Esophagus (tissue), 2 donors: ENCODE data around the gene SBDS. TPM values are rescaled to one million over a fixed set of nuclear protein-coding genes. Genes with fewer than 3 reads are reported as not detected.
"Not testable (repeated sequence)": the region's sequence is repeated elsewhere in the genome, so short reads cannot be mapped to it uniquely, and the experiment has no call there.

Experiments
- H3K27ac ChIP-seq, 2 donors: one replicate each; pipeline ENCODE4 v1.5.1; 2013; ENCODE audit warnings: low read depth in 2 of 2, mild to moderate bottlenecking in 2 of 2, inconsistent platforms in 1 of 2, low read length in 1 of 2, moderate library complexity in 1 of 2
- H3K27me3 ChIP-seq, 2 donors: one replicate each; pipeline ENCODE4 v1.6.1; 2013; ENCODE audit warnings: low read length in 2 of 2, control low read depth in 1 of 2, mild to moderate bottlenecking in 1 of 2; ENCODE audit not compliant: insufficient read depth in 2 of 2, control insufficient read depth in 1 of 2
- H3K36me3 ChIP-seq, 2 donors: one replicate each; pipeline ENCODE4 v1.6.1; 2013; ENCODE audit warnings: low read length in 1 of 2; ENCODE audit not compliant: control insufficient read depth in 2 of 2, insufficient read depth in 2 of 2
- H3K4me1 ChIP-seq, 2 donors: one replicate each; pipeline ENCODE4 v1.6.1; 2013; ENCODE audit warnings: low read length in 1 of 2; ENCODE audit not compliant: control insufficient read depth in 2 of 2, insufficient read depth in 2 of 2
- H3K4me3 ChIP-seq, 2 donors: one replicate each; pipeline ENCODE4 v1.5.1; 2013; ENCODE audit warnings: low read length in 2 of 2, mild to moderate bottlenecking in 2 of 2, low read depth in 1 of 2, moderate library complexity in 1 of 2
- H3K9me3 ChIP-seq, 2 donors: one replicate each; pipeline ENCODE4 v1.6.1; 2013; ENCODE audit warnings: mild to moderate bottlenecking in 2 of 2, low read depth in 1 of 2, low read length in 1 of 2, moderate library complexity in 1 of 2; ENCODE audit not compliant: control insufficient read depth in 2 of 2, insufficient read depth in 1 of 2
- WGBS, 2 donors: extraction: QIAGEN DNeasy Blood & Tissue Kit; methylation state at CpG; one replicate each; pipeline ENCODE4 v1.1.7; 2013; 5-methylcytosine and 5-hydroxymethylcytosine counted together
- polyA plus RNA-seq, 2 donors: library from polyadenylated mRNA; stranded (reverse); fragments of 200-250 nt; gene quantifications; one replicate each; pipeline ENCODE4 v1.2.3, GENCODE V29; 2013
- donor health status: healthy with polysubstance abuse.
- donor health status: Bipolar disorder and iron deficiency.

Gene SBDS
- polyA plus RNA-seq, 2 donors: 76.2 to 114 TPM

DNA sequence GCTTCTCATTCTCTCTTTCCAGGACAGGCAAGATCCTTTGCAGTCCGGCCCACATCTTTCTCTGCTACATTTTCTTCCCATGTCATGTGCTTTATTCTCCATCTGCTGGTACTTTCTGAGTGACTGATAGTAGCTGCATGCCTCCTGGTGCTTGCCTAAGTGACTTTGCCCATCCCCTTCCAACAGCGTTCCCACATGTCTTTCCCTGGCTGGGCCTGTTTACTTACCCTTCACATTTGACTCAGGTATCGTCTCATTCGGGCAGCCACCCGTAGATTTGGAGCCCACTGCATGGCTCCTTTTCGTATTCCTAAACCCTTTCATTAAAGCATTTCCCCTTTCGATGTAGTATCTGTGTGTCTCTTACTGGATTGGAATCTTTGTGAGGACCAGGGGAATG, 25.9 kb upstream of the SBDS start:
- WGBS, 2 donors: 88 to 92% methylated on average over 7 of the region's 7 CpGs
- Histone ChIP-seq H3K36me3 (peaks cover 7 to 8% of the 10 kb centered on the region in 2 donors), H3K9me3 (no peaks in the 10 kb centered on the region), H3K27me3 (no peaks in the 10 kb centered on the region), H3K4me3 (no peak overlapping the region), H3K27ac (no peak overlapping the region), H3K4me1 (no peaks in the 10 kb centered on the region)

DNA sequence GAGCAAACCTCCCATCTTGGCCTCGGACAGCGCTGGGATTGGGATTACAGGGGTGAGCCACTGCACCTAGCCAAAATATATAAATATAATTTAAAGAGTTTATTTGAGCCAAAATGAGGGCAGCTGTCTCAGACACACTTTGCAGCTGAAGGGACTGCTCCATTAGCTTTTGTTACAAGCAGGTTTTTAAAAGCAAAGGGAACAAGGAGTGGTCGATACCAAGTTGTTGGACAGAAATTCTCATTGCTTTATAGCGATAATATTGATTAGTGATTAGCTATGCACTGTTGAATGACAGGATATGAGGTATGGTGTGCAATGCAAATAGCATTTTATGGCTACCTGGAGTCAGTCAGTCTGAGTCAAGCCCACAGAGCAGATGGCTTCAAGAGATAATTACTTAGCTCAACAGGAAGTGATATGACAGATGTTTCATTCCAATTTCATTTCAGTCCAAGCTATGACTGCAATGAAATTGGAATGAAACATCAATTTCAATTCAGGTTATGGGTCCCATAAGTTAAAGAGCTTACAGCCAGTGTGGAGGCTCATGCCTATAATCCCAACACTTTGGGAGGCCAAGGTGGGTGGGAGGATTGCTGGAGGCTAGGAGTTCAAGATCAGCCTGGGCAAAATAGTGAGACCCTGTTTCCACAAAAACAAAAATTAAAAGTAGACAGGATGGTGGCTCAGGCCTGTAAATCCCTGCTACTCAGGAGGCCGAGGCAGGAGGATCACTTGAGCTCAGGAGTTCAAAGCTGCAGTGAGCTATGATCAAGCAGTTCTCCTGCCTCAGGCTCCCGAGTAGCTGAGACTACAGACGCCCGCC, 24.4 kb upstream of the SBDS start:
- no peak overlapping the region for H3K4me3 ChIP-seq
- H3K27me3 ChIP-seq: no peaks in the 10 kb centered on the region
- no peaks in the 10 kb centered on the region for H3K4me1 ChIP-seq
- H3K27ac ChIP-seq: no peak overlapping the region
- H3K36me3 ChIP-seq: peaks cover 7 to 8% of the 10 kb centered on the region in 2 donors
- no peaks in the 10 kb centered on the region for H3K9me3 ChIP-seq
- WGBS, 2 donors: 78 to 86% methylated on average over 8 of the region's 8 CpGs

DNA sequence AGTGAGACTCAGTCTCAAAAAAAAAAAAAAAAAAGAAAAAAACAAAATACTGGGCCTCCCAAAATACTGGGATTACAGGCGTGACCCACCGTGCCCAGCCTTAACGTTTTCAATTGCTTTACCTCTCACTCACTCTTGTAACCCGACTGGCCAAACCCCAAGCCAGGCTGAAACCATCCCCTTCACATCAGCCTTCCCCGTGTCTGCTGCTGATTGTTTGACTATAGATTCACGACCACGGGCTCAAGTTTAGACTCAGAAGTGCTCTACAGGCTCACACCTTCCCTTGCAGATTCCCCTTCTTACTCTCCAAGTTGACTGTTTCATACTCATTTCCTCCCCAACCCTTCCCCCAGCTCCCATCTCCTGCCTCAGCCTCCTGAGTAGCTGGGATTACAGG, 23.6 kb upstream of the SBDS start:
- Histone ChIP-seq H3K36me3 (peaks cover 7 to 8% of the 10 kb centered on the region in 2 donors), H3K9me3 (no peaks in the 10 kb centered on the region), H3K27me3 (no peaks in the 10 kb centered on the region), H3K27ac (no peak overlapping the region), H3K4me3 (no peak overlapping the region), H3K4me1 (no peaks in the 10 kb centered on the region)
- WGBS, 2 donors: 77 to 82% methylated on average over 7 of the region's 7 CpGs

DNA sequence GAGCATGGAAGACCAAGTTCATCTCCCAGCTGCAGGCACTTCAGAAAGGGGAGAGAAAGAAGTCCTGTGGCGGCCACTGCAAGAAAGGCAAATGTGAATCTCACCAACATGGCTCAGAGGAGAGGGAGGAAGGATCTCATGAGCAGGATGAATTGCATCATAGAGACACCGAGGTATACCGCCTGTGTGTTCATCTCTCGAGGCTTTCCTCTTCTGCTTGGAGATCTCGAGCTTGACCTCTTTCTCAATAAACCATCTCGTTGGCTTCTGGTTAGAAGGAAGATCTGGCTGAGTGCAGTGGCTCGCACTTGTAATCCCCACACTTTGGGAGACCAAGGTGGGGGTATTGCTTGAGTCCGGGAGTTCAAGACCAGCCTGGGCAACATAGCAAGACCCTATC, 22.6 kb upstream of the SBDS start:
- H3K27ac ChIP-seq, H3K27me3 ChIP-seq, H3K9me3 ChIP-seq, H3K4me3 ChIP-seq, H3K4me1 ChIP-seq, H3K36me3 ChIP-seq: not testable (repeated sequence)
- WGBS, 2 donors: 91 to 95% methylated on average over 8 of the region's 8 CpGs

DNA sequence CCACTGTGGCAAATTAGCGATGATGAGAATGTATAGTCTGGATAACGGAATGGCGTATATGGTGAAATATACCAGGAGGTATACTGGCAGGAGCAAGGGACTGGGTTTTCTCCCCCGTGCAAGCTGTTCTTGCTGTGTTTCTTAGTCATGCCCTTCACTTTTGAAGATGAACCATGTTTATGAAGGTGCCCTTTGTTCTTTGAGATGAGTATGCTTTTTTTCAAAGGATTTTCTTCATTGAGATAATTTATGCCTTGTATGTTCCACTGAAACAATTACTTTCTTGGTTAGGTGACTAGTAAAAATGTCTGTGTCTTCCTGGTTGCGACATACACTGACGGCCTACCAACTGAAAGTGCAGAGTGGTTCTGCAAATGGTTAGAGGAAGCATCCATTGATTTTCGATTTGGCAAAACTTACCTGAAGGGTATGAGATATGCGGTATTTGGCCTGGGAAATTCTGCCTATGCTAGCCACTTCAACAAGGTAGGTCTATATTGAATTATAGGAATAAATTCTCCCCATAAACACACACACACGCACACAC, 18.8 kb upstream of the SBDS start:
- H3K4me1 ChIP-seq, H3K27ac ChIP-seq, H3K36me3 ChIP-seq, H3K9me3 ChIP-seq, H3K27me3 ChIP-seq, H3K4me3 ChIP-seq: not testable (repeated sequence)
- 93 to 94% methylated on average over 9 of the region's 9 CpGs for WGBS, 2 donors

DNA sequence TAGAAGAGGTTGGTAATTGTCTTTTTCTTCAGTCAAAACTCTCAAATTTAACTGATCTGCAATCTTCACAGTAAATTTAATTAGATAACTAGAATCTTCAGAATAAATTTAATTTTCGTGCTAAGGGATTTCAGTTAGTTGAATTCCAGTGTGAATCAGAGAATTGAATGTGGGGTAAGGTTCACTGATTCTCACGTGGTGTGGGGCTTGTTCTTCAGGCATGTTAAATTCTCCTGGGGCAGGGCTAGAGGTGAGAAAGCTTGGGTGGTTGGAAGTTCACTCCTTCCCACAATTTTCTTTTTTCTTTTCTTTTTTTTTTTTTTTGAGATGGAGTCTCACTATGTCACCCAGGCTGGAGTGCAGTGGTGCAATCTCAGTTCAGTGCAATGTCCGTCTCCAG, 14.3 kb upstream of the SBDS start:
- not testable (repeated sequence) for H3K9me3 ChIP-seq, H3K27me3 ChIP-seq, H3K4me3 ChIP-seq, H3K27ac ChIP-seq, H3K4me1 ChIP-seq, H3K36me3 ChIP-seq
- WGBS, 2 donors: 89 to 95% methylated on average over 3 of the region's 3 CpGs

DNA sequence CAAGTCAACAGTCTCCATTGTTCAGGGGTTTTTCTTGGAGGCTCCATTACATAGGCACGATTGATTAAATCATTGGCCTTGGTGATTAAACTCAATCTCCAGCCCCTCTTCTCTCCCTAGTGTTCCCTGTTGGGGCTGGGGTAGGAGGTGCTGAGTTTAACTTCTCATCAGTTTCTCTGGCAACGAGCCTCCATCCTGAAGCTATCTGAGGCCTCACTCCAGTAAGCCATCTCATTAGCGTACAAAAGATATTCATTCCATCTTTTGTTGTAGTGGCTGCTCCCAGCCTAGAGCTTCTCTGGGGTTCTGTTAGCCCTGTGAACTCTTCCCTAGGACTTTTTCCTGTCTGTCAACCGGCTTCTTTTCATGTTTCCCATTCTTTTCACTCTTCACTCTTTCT, 12.9 kb upstream of the SBDS start:
- Histone ChIP-seq H3K36me3 (no peaks in the 10 kb centered on the region), H3K27ac (no peak overlapping the region), H3K9me3 (no peaks in the 10 kb centered on the region), H3K4me1 (no peaks in the 10 kb centered on the region), H3K27me3 (no peaks in the 10 kb centered on the region), H3K4me3 (no peak overlapping the region)
- WGBS, 2 donors: 90 to 95% methylated on average over 4 of the region's 4 CpGs

DNA sequence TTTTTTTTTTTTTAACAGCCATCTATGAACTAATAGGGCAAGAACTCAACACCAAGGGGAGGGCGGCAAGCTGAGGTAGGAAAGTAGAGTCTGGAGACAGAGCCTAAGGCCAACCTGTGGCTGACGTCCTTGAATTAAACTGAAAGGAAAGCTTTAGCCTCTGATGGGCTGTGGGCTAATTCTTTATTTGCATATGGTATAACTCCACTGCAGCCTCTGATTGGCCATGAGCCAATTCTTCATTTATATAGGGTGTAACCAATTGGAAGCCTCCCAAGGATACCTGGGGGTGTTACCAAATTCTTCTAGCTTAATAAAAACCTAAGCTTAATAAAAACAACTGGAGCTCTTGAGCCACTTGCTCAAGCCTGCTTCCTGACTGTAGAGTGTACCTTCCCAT, 11.6 kb upstream of the SBDS start:
- no peaks in the 10 kb centered on the region for H3K9me3 ChIP-seq
- H3K27me3 ChIP-seq: no peaks in the 10 kb centered on the region
- H3K27ac ChIP-seq: no peak overlapping the region
- H3K4me3 ChIP-seq: no peak overlapping the region
- H3K4me1 ChIP-seq: no peaks in the 10 kb centered on the region
- no peaks in the 10 kb centered on the region for H3K36me3 ChIP-seq
- WGBS, 2 donors: 54 to 64% methylated on average over 2 of the region's 2 CpGs

DNA sequence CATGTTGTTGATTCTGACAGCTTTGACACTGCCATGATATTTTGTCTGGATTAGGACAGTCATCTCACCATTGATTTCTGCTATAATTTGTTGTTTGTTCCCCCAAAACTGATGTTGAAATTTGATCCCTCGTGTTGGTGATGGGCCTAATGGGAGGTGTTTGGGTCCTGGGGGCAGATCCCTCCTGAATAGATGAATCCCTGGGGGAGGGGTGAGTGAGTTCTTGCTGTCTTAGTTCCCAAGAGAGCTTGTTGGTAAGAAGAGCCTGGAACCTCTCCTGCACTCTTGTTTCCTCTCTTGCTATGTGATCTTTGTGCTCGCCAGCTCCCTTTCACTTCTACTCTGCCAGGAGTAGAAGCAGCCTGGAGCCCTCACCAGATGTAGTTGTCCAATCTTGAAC, 8.8 kb upstream of the SBDS start:
- H3K4me3 ChIP-seq, H3K9me3 ChIP-seq, H3K27me3 ChIP-seq, H3K27ac ChIP-seq, H3K36me3 ChIP-seq, H3K4me1 ChIP-seq: not testable (repeated sequence)
- 86 to 88% methylated on average over 1 to 2 of the region's 2 CpGs for WGBS, 2 donors

DNA sequence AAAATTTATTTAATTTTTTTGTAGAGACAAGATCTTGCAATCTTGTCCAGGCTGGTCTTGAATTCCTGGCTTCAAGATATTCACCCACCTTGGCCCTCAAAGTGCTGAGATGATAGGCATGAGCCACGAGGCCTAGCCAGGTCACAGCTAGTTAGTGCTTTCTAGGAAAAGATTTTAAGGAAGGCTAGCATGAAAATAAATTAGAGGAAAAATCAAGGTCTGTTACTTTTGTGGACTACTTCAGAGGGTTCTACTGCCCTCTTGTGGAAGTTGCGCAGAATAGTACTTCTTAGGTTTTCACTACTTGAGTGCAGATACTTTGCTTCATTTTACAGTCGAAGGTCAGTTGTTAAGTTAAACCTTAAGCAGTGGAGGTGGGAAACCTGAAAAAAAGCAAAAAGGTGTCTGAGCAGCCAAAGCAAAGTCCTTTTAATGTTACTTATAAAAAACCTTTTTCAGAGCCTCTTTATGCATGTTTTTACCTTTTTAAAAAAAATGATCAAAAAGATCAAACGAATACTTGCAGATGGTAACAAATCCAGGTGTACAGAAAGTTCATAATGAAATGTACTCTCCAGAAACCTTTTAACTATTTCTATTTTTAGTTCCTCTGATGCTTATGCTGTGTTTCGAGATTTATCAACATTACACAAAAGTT, 5.3 kb upstream of the SBDS start:
- WGBS, 2 donors: 44 to 51% methylated on average over 3 to 4 of the region's 5 CpGs
- not testable (repeated sequence) for H3K4me3 ChIP-seq, H3K9me3 ChIP-seq

More for the DNA sequence above, 5.3 kb upstream of the SBDS start:
- not testable (repeated sequence) for H3K4me1 ChIP-seq, H3K27me3 ChIP-seq, H3K27ac ChIP-seq, H3K36me3 ChIP-seq
